OCI-LY7 (cell line): ENCODE results near the gene ZNF135.

Experiments
- CTCF ChIP-seq: fragments of 200-600 bp; sonication (generic); conservative IDR thresholded peaks from 2 replicates; pipeline ENCODE4 v1.5.1; 2014; ENCODE audit warnings: mild to moderate bottlenecking, antibody characterized with exemption, low read length, moderate library complexity, mixed read lengths
- EZH2phosphoT487 ChIP-seq: fragments of 200-600 bp; sonication (generic); IDR thresholded peaks from 2 replicates; pipeline ENCODE4 v1.6.1; 2018; ENCODE audit warnings: low read depth, borderline replicate concordance, mild to moderate bottlenecking, mixed run types, antibody characterized with exemption, low read length, moderate library complexity, mixed read lengths

GRCh38 chr19:58022283-58022660, 36.8 kb upstream of the ZNF135 start:
- TF ChIP-seq CTCF (no peak), EZH2phosphoT487 (no peak)
